Esophagus muscularis mucosa (tissue), 4 donors: ENCODE measurements around the gene PPP2R5C. TPM values are rescaled to one million over a fixed set of nuclear protein-coding genes. Genes with fewer than 3 reads are reported as not detected.
A peak's percentile ranks its signal among the peaks of the same experiment; 100 is the strongest.

Experiments used
- DNase-seq: peaks from one replicate; pipeline ENCODE4 v3.0.0-alpha.2; 2017; ENCODE audit errors: extremely low spot score
- H3K27ac ChIP-seq, 4 donors: fragments of 200-600 bp; sonication (generic); replicated peaks in 1 of 4; 1 replicate in 3 of 4; 2 replicates in 1 of 4; pipeline ENCODE4 v1.5.1; 2016 to 2019; ENCODE audit warnings: mild to moderate bottlenecking in 1 of 4
- H3K27me3 ChIP-seq, 4 donors: fragments of 200-600 bp; sonication (generic); one replicate each; pipeline versions ENCODE4 v1.5.1 to v1.6.0; 2016 to 2019
- H3K36me3 ChIP-seq, 4 donors: fragments of 200-600 bp; sonication (generic); one replicate each; pipeline ENCODE4 v1.5.1; 2016 to 2019
- H3K4me1 ChIP-seq, 4 donors: fragments of 200-600 bp; sonication (generic); one replicate each; pipeline ENCODE4 v1.5.1; 2016 to 2019
- H3K4me3 ChIP-seq, 4 donors: fragments of 200-600 bp; sonication (generic); 1 replicate in 2 of 4; 2 replicates in 2 of 4; pipeline ENCODE4 v1.5.1; 2016 to 2019; ENCODE audit warnings: mild to moderate bottlenecking in 4 of 4, moderate library complexity in 1 of 4
- H3K9me3 ChIP-seq, 4 donors: fragments of 200-600 bp; sonication (generic); 1 replicate in 3 of 4; 2 replicates in 1 of 4; pipeline ENCODE4 v1.5.1; 2016 to 2019
- EP300 ChIP-seq: sonication (generic); formaldehyde crosslinking; IDR thresholded peaks from one replicate; pipeline ENCODE4 v1.6.1; 2017; ENCODE audit warnings: antibody characterized with exemption
- POLR2A ChIP-seq: fragments of 450-650 bp; IDR thresholded peaks from one replicate; pipeline ENCODE4 v1.6.1; 2017; ENCODE audit warnings: antibody characterized with exemption, moderate library complexity, mild to moderate bottlenecking, low read depth
- POLR2AphosphoS5 ChIP-seq, 2 donors: sonication (generic); formaldehyde crosslinking; IDR thresholded peaks; one replicate each; pipeline ENCODE4 v1.6.1; 2017; ENCODE audit warnings: antibody characterized with exemption in 2 of 2
- WGBS: methylation state at CpG from one replicate; pipeline ENCODE4 v1.1.5; 2018; 5-methylcytosine and 5-hydroxymethylcytosine counted together
- intact Hi-C: fragments of 100-400 bp; cut with DNase I; formaldehyde crosslinking; loops from one replicate; pipeline ENCODE4 v1.15.1; 2023
- total RNA-seq, 4 donors: library from RNA; depleted of rRNA; stranded (reverse); fragments of >200 nt; gene quantifications; one replicate each; pipeline versions ENCODE4 v1.1.0 to v1.2.1, GENCODE V29; 2016
- TF ChIP-seq, protein P1 (sequence below), 3 experiments: fragments of 200-600 bp in 2 of 3; fragments of 450-650 bp in 1 of 3; sonication (generic) in 2 of 3; IDR thresholded peaks; one replicate each; pipeline ENCODE4 v1.5.1; 2017 to 2019; ENCODE audit warnings: antibody characterized with exemption in 3 of 3, mild to moderate bottlenecking in 2 of 3, moderate library complexity in 1 of 3

Gene PPP2R5C
- total RNA-seq, 4 donors from 2014 or later, result 103 to 142 (median 131) TPM

GRCh38 chr14:101960225-101960624 is 198.7 kb downstream of the PPP2R5C start:
- 50% methylated on average over 13 of the region's 13 CpGs for WGBS
- Histone ChIP-seq H3K9me3 (no peaks in the 10 kb centered on the region), H3K27me3 (no peaks in the 10 kb centered on the region), H3K4me3 (no peak overlapping the region), H3K27ac (no peak overlapping the region), H3K4me1 (peaks cover 21 to 42% (median 36%) of the 10 kb centered on the region in 4 donors), H3K36me3 (peaks cover 0 to 3% (median 0%) of the 10 kb centered on the region in 4 donors)
- intact Hi-C loops, result loop anchor here (2.0 to 5.0 kb wide), 2 partner anchors 137 to 357 kb away; partner anchors contain the start of gene ZNF839
- DNase-seq, result no peak
- TF ChIP-seq POLR2A (no peak), POLR2AphosphoS5 (IDR thresholded peaks at IDR 0.05) (no peak), EP300 (no peak)
- TF ChIP-seq, protein P1, sequence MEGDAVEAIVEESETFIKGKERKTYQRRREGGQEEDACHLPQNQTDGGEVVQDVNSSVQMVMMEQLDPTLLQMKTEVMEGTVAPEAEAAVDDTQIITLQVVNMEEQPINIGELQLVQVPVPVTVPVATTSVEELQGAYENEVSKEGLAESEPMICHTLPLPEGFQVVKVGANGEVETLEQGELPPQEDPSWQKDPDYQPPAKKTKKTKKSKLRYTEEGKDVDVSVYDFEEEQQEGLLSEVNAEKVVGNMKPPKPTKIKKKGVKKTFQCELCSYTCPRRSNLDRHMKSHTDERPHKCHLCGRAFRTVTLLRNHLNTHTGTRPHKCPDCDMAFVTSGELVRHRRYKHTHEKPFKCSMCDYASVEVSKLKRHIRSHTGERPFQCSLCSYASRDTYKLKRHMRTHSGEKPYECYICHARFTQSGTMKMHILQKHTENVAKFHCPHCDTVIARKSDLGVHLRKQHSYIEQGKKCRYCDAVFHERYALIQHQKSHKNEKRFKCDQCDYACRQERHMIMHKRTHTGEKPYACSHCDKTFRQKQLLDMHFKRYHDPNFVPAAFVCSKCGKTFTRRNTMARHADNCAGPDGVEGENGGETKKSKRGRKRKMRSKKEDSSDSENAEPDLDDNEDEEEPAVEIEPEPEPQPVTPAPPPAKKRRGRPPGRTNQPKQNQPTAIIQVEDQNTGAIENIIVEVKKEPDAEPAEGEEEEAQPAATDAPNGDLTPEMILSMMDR (IDR thresholded peaks at IDR 0.05), result peak in 1 of 3 experiments; percentile 27

- intact Hi-C loops, result loop anchor here (2.0 to 5.0 kb wide), 2 partner anchors 136 to 356 kb away; partner anchors contain the start of gene ZNF839
- Histone ChIP-seq H3K27me3 (no peaks in the 10 kb centered on the region), H3K27ac (no peak overlapping the region), H3K9me3 (no peaks in the 10 kb centered on the region), H3K4me1 (peaks cover 27 to 51% (median 43%) of the 10 kb centered on the region in 4 donors), H3K4me3 (no peak overlapping the region), H3K36me3 (no peaks in the 10 kb centered on the region)
- DNase-seq, result no peak
- peak; percentile 33 to 64 for TF ChIP-seq POLR2AphosphoS5 (IDR thresholded peaks at IDR 0.05)
- TF ChIP-seq, protein P1 (IDR thresholded peaks at IDR 0.05), result peak; percentile 85 to 96 (median 88)
- TF ChIP-seq POLR2A, result no peak
- TF ChIP-seq EP300, result no peak
- 31% methylated on average over 18 of the region's 19 CpGs for WGBS
Observed at GRCh38 chr14:101961011-101961721, 199.7 kb downstream of the PPP2R5C start.

GRCh38 chr14:101961746-101962502 is 200.4 kb downstream of the PPP2R5C start:
- WGBS, result 86% methylated on average over 6 of the region's 9 CpGs
- TF ChIP-seq EP300 (no peak), POLR2AphosphoS5 (IDR thresholded peaks at IDR 0.05) (no peak), POLR2A (no peak)
- TF ChIP-seq, protein P1 (IDR thresholded peaks at IDR 0.05), result no peak
- Histone ChIP-seq H3K4me3 (no peak overlapping the region), H3K27me3 (no peaks in the 10 kb centered on the region), H3K4me1 (peaks cover 32 to 59% (median 50%) of the 10 kb centered on the region in 4 donors), H3K9me3 (no peaks in the 10 kb centered on the region), H3K36me3 (no peaks in the 10 kb centered on the region), H3K27ac (peak overlapping the region; percentile 62 to 99 (median 98))
- DNase-seq, result no peak
- intact Hi-C loops, result loop anchor here (2.0 to 5.0 kb wide), 2 partner anchors 135 to 355 kb away; partner anchors contain the start of gene ZNF839

DNA sequence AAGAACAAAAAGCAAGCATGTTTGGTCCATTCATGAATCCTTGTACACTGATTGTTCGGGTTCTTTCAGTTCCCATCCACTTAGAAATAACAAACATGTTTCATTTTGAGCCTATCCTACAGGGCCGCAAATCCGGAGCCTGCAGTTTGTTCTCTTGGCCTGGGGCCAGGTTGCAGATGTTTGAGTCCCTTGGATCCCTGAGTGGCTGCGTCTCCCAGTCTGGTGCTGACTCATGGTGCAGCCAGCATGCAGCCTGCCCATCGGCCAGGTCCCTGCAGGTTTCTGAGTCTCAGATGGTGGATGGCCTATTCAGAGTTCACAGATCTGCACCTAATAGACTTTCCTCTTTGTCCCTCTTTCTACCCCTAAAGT is 201.0 kb downstream of the PPP2R5C start:
- WGBS, result 18% methylated on average over 5 of the region's 5 CpGs
- DNase-seq, result no peak
- TF ChIP-seq POLR2AphosphoS5 (IDR thresholded peaks at IDR 0.05), result peak; percentile 24 to 42
- no peak for TF ChIP-seq EP300
- peak overlapping the region; percentile 62 to 99 (median 98) for H3K27ac ChIP-seq
- no peaks in the 10 kb centered on the region for H3K36me3 ChIP-seq
- intact Hi-C loops, result loop anchor here (5.0 kb wide), 1 partner anchor 355 kb away; the partner anchor contains the start of gene ZNF839
- H3K9me3 ChIP-seq, result no peaks in the 10 kb centered on the region
- no peaks in the 10 kb centered on the region for H3K27me3 ChIP-seq
- H3K4me1 ChIP-seq, result peaks cover 38 to 64% (median 56%) of the 10 kb centered on the region in 4 donors
- H3K4me3 ChIP-seq, result no peak overlapping the region

GRCh38 chr14:101963052-101963451 is 201.5 kb downstream of the PPP2R5C start:
- peaks cover 39 to 70% (median 62%) of the 10 kb centered on the region in 4 donors for H3K4me1 ChIP-seq
- 88% methylated on average over 5 of the region's 5 CpGs for WGBS
- no peak overlapping the region for H3K4me3 ChIP-seq
- TF ChIP-seq POLR2A, result no peak
- no peak for TF ChIP-seq EP300
- TF ChIP-seq, protein P1 (IDR thresholded peaks at IDR 0.05), result no peak
- no peak for TF ChIP-seq POLR2AphosphoS5 (IDR thresholded peaks at IDR 0.05)
- H3K27me3 ChIP-seq, result no peaks in the 10 kb centered on the region
- no peaks in the 10 kb centered on the region for H3K9me3 ChIP-seq
- H3K27ac ChIP-seq, result peak overlapping the region; percentile 62 to 99 (median 98)
- intact Hi-C loops, result loop anchor here (5.0 kb wide), 1 partner anchor 354 kb away; the partner anchor contains the start of gene ZNF839
- DNase-seq, result no peak
- H3K36me3 ChIP-seq, result no peaks in the 10 kb centered on the region
